Chondrocyte (in vitro differentiated cells): Measurements from ENCODE around the gene NUDT1. TPM values are rescaled to one million over a fixed set of nuclear protein-coding genes. Genes with fewer than 3 reads are reported as not detected.

Experiments
- DNase-seq: peaks from one replicate; pipeline ENCODE4 v3.0.0; 2021; ENCODE audit warnings: mixed read lengths, low spot score
- H3K27ac Mint-ChIP-seq: one replicate; pipeline ENCODE4 v1.8.0; 2021; ENCODE audit warnings: mild to moderate bottlenecking, moderate library complexity, mixed read lengths; ENCODE audit not compliant: unreplicated experiment
- H3K27me3 Mint-ChIP-seq: 2 replicates; pipeline ENCODE4 v1.8.0; 2021; ENCODE audit warnings: low read depth, mixed read lengths
- H3K36me3 Mint-ChIP-seq: 2 replicates; pipeline ENCODE4 v1.8.0; 2021; ENCODE audit warnings: low read depth, mixed read lengths
- H3K4me1 Mint-ChIP-seq: 2 replicates; pipeline ENCODE4 v1.8.0; 2021; ENCODE audit warnings: low read depth, mild to moderate bottlenecking, mixed read lengths
- H3K4me3 Mint-ChIP-seq: one replicate; pipeline ENCODE4 v1.8.0; 2021; ENCODE audit warnings: mild to moderate bottlenecking, moderate library complexity, mixed read lengths; ENCODE audit not compliant: unreplicated experiment
- H3K9me3 Mint-ChIP-seq: 2 replicates; pipeline ENCODE4 v1.8.0; 2021; ENCODE audit warnings: low read depth, mixed read lengths
- CTCF ChIP-seq: fragments of 200-600 bp; sonication (generic); IDR thresholded peaks from 2 replicates; pipeline ENCODE4 v1.5.0; 2021; ENCODE audit warnings: antibody characterized with exemption, mild to moderate bottlenecking, moderate library complexity
- total RNA-seq: library from RNA; stranded (reverse); gene quantifications from 3 replicates; pipeline ENCODE4 v1.2.1, GENCODE V29; 2021

Gene NUDT1
- total RNA-seq, 1 donor from 2014 or later: 9.5 TPM

GRCh38 chr7:2276107-2276506, 34.1 kb downstream of the NUDT1 start:
- DNase-seq: no peak
- Mint-ChIP-seq H3K4me3 (no peak overlapping the region), H3K27me3 (no peaks in the 10 kb centered on the region), H3K36me3 (peaks cover 14% of the 10 kb centered on the region), H3K9me3 (no peaks in the 10 kb centered on the region), H3K27ac (no peak overlapping the region), H3K4me1 (peaks cover 5% of the 10 kb centered on the region)
- TF ChIP-seq CTCF: no peak

GRCh38 chr7:2278026-2278425, 36.0 kb downstream of the NUDT1 start:
- no peak for DNase-seq
- H3K36me3 Mint-ChIP-seq: peaks cover 10% of the 10 kb centered on the region
- H3K27me3 Mint-ChIP-seq: no peaks in the 10 kb centered on the region
- H3K9me3 Mint-ChIP-seq: no peaks in the 10 kb centered on the region
- peaks cover 7% of the 10 kb centered on the region for H3K4me1 Mint-ChIP-seq
- H3K27ac Mint-ChIP-seq: no peak overlapping the region
- no peak overlapping the region for H3K4me3 Mint-ChIP-seq
- no peak for TF ChIP-seq CTCF

GRCh38 chr7:2279896-2280295, 37.9 kb downstream of the NUDT1 start:
- TF ChIP-seq CTCF: no peak
- Mint-ChIP-seq H3K4me3 (no peak overlapping the region), H3K27me3 (no peaks in the 10 kb centered on the region), H3K9me3 (no peaks in the 10 kb centered on the region), H3K27ac (no peak overlapping the region), H3K36me3 (peaks cover 6% of the 10 kb centered on the region), H3K4me1 (peaks cover 7% of the 10 kb centered on the region)
- no peak for DNase-seq

GRCh38 chr7:2280424-2280823, 38.4 kb downstream of the NUDT1 start:
- Mint-ChIP-seq H3K4me1 (peaks cover 7% of the 10 kb centered on the region), H3K4me3 (no peak overlapping the region), H3K9me3 (no peaks in the 10 kb centered on the region), H3K27me3 (no peaks in the 10 kb centered on the region), H3K27ac (no peak overlapping the region), H3K36me3 (peaks cover 6% of the 10 kb centered on the region)
- no peak for TF ChIP-seq CTCF
- no peak for DNase-seq

- Mint-ChIP-seq H3K27ac (no peak overlapping the region), H3K4me1 (peaks cover 7% of the 10 kb centered on the region), H3K36me3 (peaks cover 6% of the 10 kb centered on the region)
These were observed 39.5 kb downstream of the NUDT1 start for GRCh38 chr7:2281541-2281940.

More at GRCh38 chr7:2281541-2281940, 39.5 kb downstream of the NUDT1 start:
- Mint-ChIP-seq H3K4me3 (no peak overlapping the region), H3K27me3 (no peaks in the 10 kb centered on the region), H3K9me3 (no peaks in the 10 kb centered on the region)
- DNase-seq: no peak
- TF ChIP-seq CTCF: no peak
